ENCODE data around the gene ULK3.

DNA sequence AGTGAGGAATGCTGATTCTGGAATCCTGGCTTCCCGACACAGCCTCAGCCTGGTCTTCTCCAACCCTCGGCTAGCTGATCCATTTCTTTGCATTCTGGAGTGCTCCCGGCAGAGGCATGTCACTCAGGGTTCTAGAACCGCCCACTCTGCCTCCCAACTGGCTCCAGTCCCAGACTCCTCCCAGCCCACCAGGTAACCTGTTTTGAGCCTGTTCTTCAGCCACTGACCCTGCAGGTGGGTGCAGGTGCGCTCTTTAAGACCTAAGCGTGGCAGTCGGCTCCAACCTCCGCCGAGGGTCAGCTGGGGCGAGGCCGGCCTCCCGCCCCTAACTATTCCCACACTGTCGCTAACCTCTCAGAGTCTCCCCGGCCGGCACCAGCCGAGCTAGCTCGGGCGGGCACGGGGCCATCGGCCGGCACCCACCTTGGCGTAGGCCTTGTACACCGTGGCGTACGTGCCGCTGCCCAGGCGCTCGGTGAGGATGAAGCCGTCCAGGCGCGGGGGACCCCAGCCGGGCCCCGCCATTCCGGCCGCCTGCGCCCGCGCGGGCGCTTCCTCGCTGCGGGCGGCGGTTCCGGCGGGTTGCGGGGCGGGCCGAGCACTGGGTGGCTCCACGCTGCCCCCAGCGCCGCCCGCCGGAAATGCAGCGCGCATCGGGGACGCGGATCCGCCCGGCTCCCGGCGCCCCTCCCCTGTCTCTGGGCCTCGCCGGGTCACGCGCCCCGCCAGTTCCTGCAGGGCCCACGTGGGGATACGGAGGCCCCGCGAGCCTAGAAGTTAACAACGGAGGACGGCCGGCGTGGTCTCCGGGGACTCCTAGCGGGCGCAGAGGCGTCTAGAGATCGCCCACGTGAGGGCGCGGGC, at the start of gene ULK3:
- TF ChIP-seq, protein P1, sequence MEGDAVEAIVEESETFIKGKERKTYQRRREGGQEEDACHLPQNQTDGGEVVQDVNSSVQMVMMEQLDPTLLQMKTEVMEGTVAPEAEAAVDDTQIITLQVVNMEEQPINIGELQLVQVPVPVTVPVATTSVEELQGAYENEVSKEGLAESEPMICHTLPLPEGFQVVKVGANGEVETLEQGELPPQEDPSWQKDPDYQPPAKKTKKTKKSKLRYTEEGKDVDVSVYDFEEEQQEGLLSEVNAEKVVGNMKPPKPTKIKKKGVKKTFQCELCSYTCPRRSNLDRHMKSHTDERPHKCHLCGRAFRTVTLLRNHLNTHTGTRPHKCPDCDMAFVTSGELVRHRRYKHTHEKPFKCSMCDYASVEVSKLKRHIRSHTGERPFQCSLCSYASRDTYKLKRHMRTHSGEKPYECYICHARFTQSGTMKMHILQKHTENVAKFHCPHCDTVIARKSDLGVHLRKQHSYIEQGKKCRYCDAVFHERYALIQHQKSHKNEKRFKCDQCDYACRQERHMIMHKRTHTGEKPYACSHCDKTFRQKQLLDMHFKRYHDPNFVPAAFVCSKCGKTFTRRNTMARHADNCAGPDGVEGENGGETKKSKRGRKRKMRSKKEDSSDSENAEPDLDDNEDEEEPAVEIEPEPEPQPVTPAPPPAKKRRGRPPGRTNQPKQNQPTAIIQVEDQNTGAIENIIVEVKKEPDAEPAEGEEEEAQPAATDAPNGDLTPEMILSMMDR (IDR thresholded peaks at IDR 0.05), result peak; percentile 68 to 84 (median 73)
- TF ChIP-seq POLR2AphosphoS5 (IDR thresholded peaks at IDR 0.05) (peak; percentile 65 to 77 (median 65)), POLR2A (IDR thresholded peaks at IDR 0.05) (peak; percentile 74)
